ENCODE data around the gene INHBB. TPM values are rescaled to one million over a fixed set of nuclear protein-coding genes. Genes with fewer than 3 reads are reported as not detected.

INHBB gene
- total and polyA plus RNA-seq, 2 experiments from 2014 or later: 2.7 to 6.6 TPM

DNA sequence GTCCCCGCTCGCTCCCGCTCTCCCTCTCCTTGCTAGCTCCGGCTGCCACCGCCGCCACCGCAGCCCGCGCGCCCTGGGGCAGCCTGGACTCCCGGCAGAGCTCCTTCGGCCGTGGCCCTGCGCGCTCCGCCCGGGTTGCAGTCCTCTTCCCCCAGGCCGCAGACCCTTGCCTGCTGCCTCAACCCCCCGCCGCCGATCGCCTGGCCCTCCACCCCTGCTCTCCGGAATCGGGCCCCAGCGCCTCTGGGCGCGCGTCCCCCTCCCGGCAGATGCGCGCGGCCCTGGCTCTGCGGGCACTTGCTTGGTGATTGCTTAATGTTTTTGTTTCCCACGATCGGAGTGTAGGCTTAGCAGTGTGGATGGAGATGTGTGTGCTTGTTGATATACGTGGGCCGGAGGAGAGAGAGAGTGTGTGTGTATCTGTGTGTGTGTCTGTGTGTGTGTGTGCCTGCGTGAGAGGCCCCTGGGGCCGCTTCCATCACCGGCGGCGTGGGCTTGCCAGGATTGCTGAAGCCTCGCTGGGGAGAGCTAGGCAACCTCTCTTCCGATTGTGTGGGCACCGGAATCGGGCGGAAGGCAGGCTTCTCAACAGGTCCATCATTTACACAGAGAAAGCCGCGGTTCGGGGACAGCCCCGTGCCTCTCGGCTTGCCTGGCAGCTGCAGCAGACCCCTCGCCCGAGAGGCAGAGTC lies 877 bp downstream of the INHBB start:
- Histone ChIP-seq H2AFZ (no peak overlapping the region), H3K4me1 (ENCODE audit: insufficient read depth) (peaks cover 39% of the 10 kb centered on the region), H3K36me3 (replicated peaks; ENCODE audit: insufficient read depth, low read depth) (no peaks in the 10 kb centered on the region), H3K79me2 (no peaks in the 10 kb centered on the region), H4K20me1 (ENCODE audit: insufficient read depth, poor library complexity, severe bottlenecking) (no peaks in the 10 kb centered on the region), H3K4me2 (peak overlapping the region; percentile 84), H3K27me3 (peaks cover 56% of the 10 kb centered on the region), H3K4me3 (no peak overlapping the region), H3K27ac (no peak overlapping the region), H3K9me3 (ENCODE audit: low read depth) (no peaks in the 10 kb centered on the region), H3K9me2 (replicated peaks; ENCODE audit: insufficient read depth) (no peaks in the 10 kb centered on the region)
- TF ChIP-seq, protein P1, sequence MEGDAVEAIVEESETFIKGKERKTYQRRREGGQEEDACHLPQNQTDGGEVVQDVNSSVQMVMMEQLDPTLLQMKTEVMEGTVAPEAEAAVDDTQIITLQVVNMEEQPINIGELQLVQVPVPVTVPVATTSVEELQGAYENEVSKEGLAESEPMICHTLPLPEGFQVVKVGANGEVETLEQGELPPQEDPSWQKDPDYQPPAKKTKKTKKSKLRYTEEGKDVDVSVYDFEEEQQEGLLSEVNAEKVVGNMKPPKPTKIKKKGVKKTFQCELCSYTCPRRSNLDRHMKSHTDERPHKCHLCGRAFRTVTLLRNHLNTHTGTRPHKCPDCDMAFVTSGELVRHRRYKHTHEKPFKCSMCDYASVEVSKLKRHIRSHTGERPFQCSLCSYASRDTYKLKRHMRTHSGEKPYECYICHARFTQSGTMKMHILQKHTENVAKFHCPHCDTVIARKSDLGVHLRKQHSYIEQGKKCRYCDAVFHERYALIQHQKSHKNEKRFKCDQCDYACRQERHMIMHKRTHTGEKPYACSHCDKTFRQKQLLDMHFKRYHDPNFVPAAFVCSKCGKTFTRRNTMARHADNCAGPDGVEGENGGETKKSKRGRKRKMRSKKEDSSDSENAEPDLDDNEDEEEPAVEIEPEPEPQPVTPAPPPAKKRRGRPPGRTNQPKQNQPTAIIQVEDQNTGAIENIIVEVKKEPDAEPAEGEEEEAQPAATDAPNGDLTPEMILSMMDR (IDR thresholded peaks at IDR 0.05; ENCODE audit: poor library complexity): no peak
- TF ChIP-seq EZH2 (IDR thresholded peaks at IDR 0.05; ENCODE audit: borderline replicate concordance): peak; percentile 52
- peak; percentile 28 for DNase-seq (ENCODE audit: low spot score)
- WGBS (ENCODE audit: low lambda C conversion rate, missing lambda C conversion rate): 5% methylated on average over 34 of the region's 54 CpGs

DNA sequence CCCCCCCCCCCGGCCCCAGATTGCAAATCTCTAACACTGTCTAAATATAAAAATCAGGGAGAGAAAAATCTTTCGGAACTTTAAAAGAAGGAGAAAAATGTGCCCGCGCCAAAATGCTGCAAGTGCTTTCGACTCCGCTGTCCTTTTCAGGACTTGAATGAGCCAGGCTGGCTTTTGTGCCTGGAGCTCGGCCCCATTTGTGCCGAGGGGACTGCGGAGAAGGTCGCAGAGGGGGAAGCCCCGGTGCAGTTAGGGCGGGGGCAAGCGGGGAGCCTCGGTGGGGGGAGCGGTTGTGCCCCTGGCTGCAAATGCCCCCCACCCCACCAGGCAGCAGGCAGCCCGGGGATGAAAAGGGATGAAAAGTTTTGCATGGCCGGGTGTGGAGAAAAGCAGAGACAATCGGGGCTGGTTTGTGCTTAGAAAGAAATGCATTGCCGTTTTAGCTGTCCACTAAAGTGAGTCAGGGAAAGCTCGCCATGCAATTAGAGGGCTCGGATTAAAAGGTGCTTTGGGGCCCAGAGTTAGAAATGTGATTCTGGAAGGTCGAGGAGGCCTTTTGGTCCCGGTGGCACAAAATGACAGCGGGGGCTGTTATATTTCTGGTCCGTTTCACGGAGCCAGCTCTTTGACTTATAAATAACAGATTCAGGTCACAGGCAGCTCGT lies 1.6 kb downstream of the INHBB start:
- TF ChIP-seq EZH2 (IDR thresholded peaks at IDR 0.05; ENCODE audit: borderline replicate concordance): peak; percentile 33
- TF ChIP-seq, protein P1 (IDR thresholded peaks at IDR 0.05; ENCODE audit: poor library complexity): no peak
- Histone ChIP-seq H3K27me3 (peaks cover 50% of the 10 kb centered on the region), H2AFZ (no peak overlapping the region), H3K36me3 (replicated peaks; ENCODE audit: insufficient read depth, low read depth) (no peaks in the 10 kb centered on the region), H3K27ac (no peak overlapping the region), H4K20me1 (ENCODE audit: insufficient read depth, poor library complexity, severe bottlenecking) (no peaks in the 10 kb centered on the region), H3K9me2 (replicated peaks; ENCODE audit: insufficient read depth) (no peaks in the 10 kb centered on the region), H3K4me3 (no peak overlapping the region), H3K4me2 (peak overlapping the region; percentile 84), H3K4me1 (ENCODE audit: insufficient read depth) (peaks cover 39% of the 10 kb centered on the region), H3K79me2 (no peaks in the 10 kb centered on the region), H3K9me3 (ENCODE audit: low read depth) (no peaks in the 10 kb centered on the region)
- DNase-seq (ENCODE audit: low spot score): peak; percentile 59
- 15% methylated on average over 21 of the region's 27 CpGs for WGBS (ENCODE audit: low lambda C conversion rate, missing lambda C conversion rate)

DNA sequence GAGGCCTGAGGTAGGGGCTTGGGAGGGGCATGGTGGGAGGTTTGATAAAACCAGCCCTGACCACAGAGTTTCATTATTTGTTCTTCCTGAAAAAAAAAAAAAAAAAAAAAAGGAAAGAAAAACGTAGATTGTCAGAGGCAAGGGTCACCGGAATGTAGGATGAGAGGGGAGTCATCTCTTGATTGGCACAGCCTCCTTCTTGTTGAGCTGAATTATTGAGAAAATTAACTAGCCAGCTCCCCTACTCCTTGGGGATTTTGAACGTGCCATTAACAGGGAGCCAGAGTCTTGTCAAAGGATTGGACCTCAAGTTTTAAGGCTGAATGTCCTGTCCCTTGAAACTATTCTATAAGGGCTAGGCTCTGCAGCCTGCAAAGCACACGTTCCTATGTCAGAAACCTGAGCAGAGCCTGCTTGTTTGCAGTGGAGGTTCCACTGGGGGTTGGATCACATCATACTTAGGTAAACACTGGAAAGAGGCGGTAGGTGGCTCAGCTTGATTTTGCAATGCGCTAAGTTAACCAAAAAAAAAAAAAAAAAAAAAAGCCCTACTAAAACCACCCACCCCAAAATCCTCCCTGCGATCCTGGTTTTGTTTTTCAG lies 2.3 kb downstream of the INHBB start:
- Histone ChIP-seq H3K79me2 (no peaks in the 10 kb centered on the region), H2AFZ (no peak overlapping the region), H3K27me3 (peaks cover 43% of the 10 kb centered on the region), H3K9me2 (replicated peaks; ENCODE audit: insufficient read depth) (no peaks in the 10 kb centered on the region), H4K20me1 (ENCODE audit: insufficient read depth, poor library complexity, severe bottlenecking) (no peaks in the 10 kb centered on the region), H3K9me3 (ENCODE audit: low read depth) (no peaks in the 10 kb centered on the region), H3K27ac (no peak overlapping the region), H3K4me1 (ENCODE audit: insufficient read depth) (peaks cover 36% of the 10 kb centered on the region), H3K4me3 (no peak overlapping the region), H3K4me2 (peak overlapping the region; percentile 84), H3K36me3 (replicated peaks; ENCODE audit: insufficient read depth, low read depth) (no peaks in the 10 kb centered on the region)
- peak; percentile 53 for DNase-seq (ENCODE audit: low spot score)
- WGBS (ENCODE audit: low lambda C conversion rate, missing lambda C conversion rate): 28% methylated on average over 7 of the region's 7 CpGs
- TF ChIP-seq EZH2 (IDR thresholded peaks at IDR 0.05; ENCODE audit: borderline replicate concordance) (no peak), EZH2phosphoT487 (IDR thresholded peaks at IDR 0.05; ENCODE audit: low read depth, severe bottlenecking, unreplicated experiment) (no peak)
- TF ChIP-seq, protein P1 (IDR thresholded peaks at IDR 0.05; ENCODE audit: poor library complexity): no peak

Measured in hepatocyte (in vitro differentiated cells).